Subcutaneous adipose tissue (tissue), 4 donors: ENCODE data around the gene KRT6B. TPM values are rescaled to one million over a fixed set of nuclear protein-coding genes. Genes with fewer than 3 reads are reported as not detected.

Source experiments
- CTCF ChIP-seq: fragments of 450-650 bp; IDR thresholded peaks from one replicate; pipeline ENCODE4 v1.5.1; 2016; ENCODE audit warnings: low read depth, mild to moderate bottlenecking, control low read depth, antibody characterized with exemption, moderate library complexity
- total RNA-seq, 4 donors: library from RNA; depleted of rRNA; stranded (reverse); fragments of >200 nt; gene quantifications; one replicate each; pipeline ENCODE4 v1.1.0, GENCODE V29; 2016

The KRT6B gene
- total RNA-seq, 4 donors from 2014 or later = not detected

GRCh38 chr12:52398176-52398575 lies 53.8 kb downstream of the KRT6B start:
- no peak for TF ChIP-seq CTCF

GRCh38 chr12:52396656-52397055 lies 55.3 kb downstream of the KRT6B start:
- TF ChIP-seq CTCF = no peak

Other genes with a start within 250 kb of the KRT6B start
- gene KRT7, start 218.9 kb downstream of the KRT6B start, total RNA-seq = 1 to 10 TPM; 2.4 to 4.0 (median 3.7) TPM
- gene KRT86, start 177.5 kb downstream of the KRT6B start, total RNA-seq = under 1 TPM in 1 of 4 donors, not detected in 3; 0.34 TPM
- not detected for gene KRT81, start 160.6 kb downstream of the KRT6B start, total RNA-seq
- gene KRT83, start 130.7 kb downstream of the KRT6B start, total RNA-seq = not detected
- gene KRT85, start 84.7 kb downstream of the KRT6B start, total RNA-seq = not detected
- not detected for gene KRT84, start 66.5 kb downstream of the KRT6B start, total RNA-seq
- not detected for gene KRT82, start 45.8 kb downstream of the KRT6B start, total RNA-seq
- not detected for gene KRT75, start 17.8 kb downstream of the KRT6B start, total RNA-seq
- gene KRT6C, start 21.7 kb upstream of the KRT6B start, total RNA-seq = not detected
- gene KRT6A, start 41.1 kb upstream of the KRT6B start, total RNA-seq = under 1 TPM in 1 of 4 donors, not detected in 3; 0.98 TPM
- gene KRT5, start 68.2 kb upstream of the KRT6B start, total RNA-seq = 1 to 10 TPM in 1 of 4 donors, under 1 TPM in 2, not detected in 1; 0.33 to 1.3 (median 0.88) TPM
- not detected for gene KRT71, start 101.0 kb upstream of the KRT6B start, total RNA-seq
- gene KRT74, start 121.7 kb upstream of the KRT6B start, total RNA-seq = not detected
- not detected for gene KRT72, start 149.3 kb upstream of the KRT6B start, total RNA-seq
- not detected for gene KRT73, start 166.4 kb upstream of the KRT6B start, total RNA-seq
- not detected for gene KRT2, start 200.1 kb upstream of the KRT6B start, total RNA-seq
- gene KRT1, start 228.3 kb upstream of the KRT6B start, total RNA-seq = under 1 TPM in 1 of 4 donors, not detected in 3; 0.38 TPM